Fibroblast of the conjunctiva (primary cell): ENCODE measurements around the gene CLNS1A.
"Not testable (repeated sequence)": the region's sequence is repeated elsewhere in the genome, so short reads cannot be mapped to it uniquely, and the experiment has no call there.

Source experiments
- DNase-seq: peaks from one replicate; pipeline ENCODE4 v3.0.0-alpha.2; 2010; ENCODE audit warnings: low read depth

Gene CLNS1A

GRCh38 chr11:77637345-77638165 is at the start of gene CLNS1A:
Gene CLNS1A (minus strand): TSS chr11:77637794. CDS start chr11:77637714, 80 bp downstream.
- DNase-seq = peak; percentile 78

- DNase-seq = no peak
Observed at GRCh38 chr11:77687088-77687487, 49.5 kb upstream of the CLNS1A start.

GRCh38 chr11:77677138-77677537 is 39.5 kb upstream of the CLNS1A start:
- no peak for DNase-seq

GRCh38 chr11:77672264-77672663 is 34.7 kb upstream of the CLNS1A start:
- peak; percentile 88 for DNase-seq

- no peak for DNase-seq
Observed at GRCh38 chr11:77669848-77670511, 32.4 kb upstream of the CLNS1A start.

GRCh38 chr11:77668760-77669159 is 31.2 kb upstream of the CLNS1A start:
- DNase-seq = no peak

- no peak for DNase-seq
Observed at GRCh38 chr11:77665240-77665965, 27.8 kb upstream of the CLNS1A start.

- no peak for DNase-seq
Observed at GRCh38 chr11:77661670-77662069, 24.1 kb upstream of the CLNS1A start.

GRCh38 chr11:77660947-77661346 is 23.4 kb upstream of the CLNS1A start:
- DNase-seq = no peak

- DNase-seq = peak; percentile 20
Observed at GRCh38 chr11:77658213-77659013, 20.8 kb upstream of the CLNS1A start.

- DNase-seq = no peak
Observed at GRCh38 chr11:77656362-77656761, 18.8 kb upstream of the CLNS1A start.

GRCh38 chr11:77654770-77655434 is 17.3 kb upstream of the CLNS1A start:
- no peak for DNase-seq

GRCh38 chr11:77650123-77650522 is 12.5 kb upstream of the CLNS1A start:
- DNase-seq = no peak

- DNase-seq = no peak
Observed at GRCh38 chr11:77647654-77648305, 10.2 kb upstream of the CLNS1A start.

- DNase-seq = no peak
Observed at GRCh38 chr11:77644887-77645286, 7.3 kb upstream of the CLNS1A start.

- DNase-seq = no peak
Observed at GRCh38 chr11:77642228-77642627, 4.6 kb upstream of the CLNS1A start.

- DNase-seq = no peak
Observed at GRCh38 chr11:77636731-77637344, 756 bp downstream of the CLNS1A start.

GRCh38 chr11:77633926-77634325 is 3.7 kb downstream of the CLNS1A start:
- DNase-seq = not testable (repeated sequence)

- DNase-seq = no peak
Observed at GRCh38 chr11:77630157-77630710, 7.4 kb downstream of the CLNS1A start.

- peak; percentile 20 for DNase-seq
Observed at GRCh38 chr11:77619576-77620198, 17.9 kb downstream of the CLNS1A start.
